ENCODE data around the gene PCDHGB4. TPM values are rescaled to one million over a fixed set of nuclear protein-coding genes. Genes with fewer than 3 reads are reported as not detected.
"Not testable (repeated sequence)": the region's sequence is repeated elsewhere in the genome, so short reads cannot be mapped to it uniquely, and the experiment has no call there.

PCDHGB4 gene
- polyA plus RNA-seq, 1 donor: 1.7 TPM

- DNase-seq (ENCODE audit: low read depth): no peak
Measured at GRCh38 chr5:141427783-141428426, 40.4 kb downstream of the PCDHGB4 start.

GRCh38 chr5:141430332-141431113, 43.0 kb downstream of the PCDHGB4 start, which contains the start of gene PCDHGA12:
TSS of gene PCDHGA12 (plus strand) at chr5:141430507. CDS start at chr5:141430760, 253 bp downstream.
- DNase-seq (ENCODE audit: low read depth): no peak

DNA sequence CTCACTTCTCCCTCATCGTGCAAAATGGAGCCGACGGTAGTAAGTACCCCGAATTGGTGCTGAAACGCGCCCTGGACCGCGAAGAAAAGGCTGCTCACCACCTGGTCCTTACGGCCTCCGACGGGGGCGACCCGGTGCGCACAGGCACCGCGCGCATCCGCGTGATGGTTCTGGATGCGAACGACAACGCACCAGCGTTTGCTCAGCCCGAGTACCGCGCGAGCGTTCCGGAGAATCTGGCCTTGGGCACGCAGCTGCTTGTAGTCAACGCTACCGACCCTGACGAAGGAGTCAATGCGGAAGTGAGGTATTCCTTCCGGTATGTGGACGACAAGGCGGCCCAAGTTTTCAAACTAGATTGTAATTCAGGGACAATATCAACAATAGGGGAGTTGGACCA, 43.8 kb downstream of the PCDHGB4 start:
- no peak for DNase-seq (ENCODE audit: low read depth)

DNA sequence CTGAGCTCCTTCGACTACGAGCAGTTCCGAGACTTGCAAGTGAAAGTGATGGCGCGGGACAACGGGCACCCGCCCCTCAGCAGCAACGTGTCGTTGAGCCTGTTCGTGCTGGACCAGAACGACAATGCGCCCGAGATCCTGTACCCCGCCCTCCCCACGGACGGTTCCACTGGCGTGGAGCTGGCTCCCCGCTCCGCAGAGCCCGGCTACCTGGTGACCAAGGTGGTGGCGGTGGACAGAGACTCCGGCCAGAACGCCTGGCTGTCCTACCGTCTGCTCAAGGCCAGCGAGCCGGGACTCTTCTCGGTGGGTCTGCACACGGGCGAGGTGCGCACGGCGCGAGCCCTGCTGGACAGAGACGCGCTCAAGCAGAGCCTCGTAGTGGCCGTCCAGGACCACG, 44.8 kb downstream of the PCDHGB4 start:
- not testable (repeated sequence) for DNase-seq (ENCODE audit: low read depth)

- not testable (repeated sequence) for DNase-seq (ENCODE audit: low read depth)
Measured at GRCh38 chr5:141432726-141433125, 45.2 kb downstream of the PCDHGB4 start.

GRCh38 chr5:141434006-141434405, 46.5 kb downstream of the PCDHGB4 start:
- no peak for DNase-seq (ENCODE audit: low read depth)

DNA sequence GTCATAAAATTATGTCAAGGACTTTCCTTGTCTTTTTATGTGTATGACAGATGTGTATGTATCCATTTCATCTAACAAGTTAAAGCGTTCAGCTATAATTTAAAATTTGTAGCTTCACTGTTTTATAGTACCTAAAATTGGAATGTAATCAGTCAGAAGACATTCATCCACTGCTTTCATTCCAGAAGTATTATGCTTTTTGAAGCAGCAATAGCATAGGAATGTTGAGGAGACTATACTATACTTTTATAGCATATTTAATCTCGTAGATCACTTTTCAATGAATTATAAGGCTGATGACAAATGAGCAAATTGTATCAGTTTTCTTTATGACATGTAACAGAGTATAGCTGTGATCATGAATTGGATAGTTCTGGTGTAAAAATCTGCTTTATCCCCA, 49.7 kb downstream of the PCDHGB4 start:
- DNase-seq (ENCODE audit: low read depth): no peak

GRCh38 chr5:141439411-141440141, 52.1 kb downstream of the PCDHGB4 start:
- DNase-seq (ENCODE audit: low read depth): no peak

Other genes starting within 250 kb of the PCDHGB4 start
- 1.4 TPM for gene PCDHB6, start 237.6 kb upstream of the PCDHGB4 start, polyA plus RNA-seq (ENCODE audit: insufficient read length)
- gene PCDHB7, start 215.1 kb upstream of the PCDHGB4 start, polyA plus RNA-seq (ENCODE audit: insufficient read length): 1.9 TPM
- 1.8 TPM for gene PCDHB8, start 209.9 kb upstream of the PCDHGB4 start, polyA plus RNA-seq (ENCODE audit: insufficient read length)
- gene PCDHB16, start 205.3 kb upstream of the PCDHGB4 start, polyA plus RNA-seq (ENCODE audit: insufficient read length): 2.5 TPM
- gene PCDHB9, start 200.5 kb upstream of the PCDHGB4 start, polyA plus RNA-seq (ENCODE audit: insufficient read length): 2.9 TPM
- 3.6 TPM for gene PCDHB10, start 195.3 kb upstream of the PCDHGB4 start, polyA plus RNA-seq (ENCODE audit: insufficient read length)
- 2.2 TPM for gene PCDHB11, start 188.1 kb upstream of the PCDHGB4 start, polyA plus RNA-seq (ENCODE audit: insufficient read length)
- 2.5 TPM for gene PCDHB12, start 179.0 kb upstream of the PCDHGB4 start, polyA plus RNA-seq (ENCODE audit: insufficient read length)
- 2.4 TPM for gene PCDHB13, start 173.8 kb upstream of the PCDHGB4 start, polyA plus RNA-seq (ENCODE audit: insufficient read length)
- gene PCDHB14, start 164.4 kb upstream of the PCDHGB4 start, polyA plus RNA-seq (ENCODE audit: insufficient read length): 6.3 TPM
- gene PCDHB15, start 142.3 kb upstream of the PCDHGB4 start, polyA plus RNA-seq (ENCODE audit: insufficient read length): 7.0 TPM
- 0.10 TPM for gene SLC25A2, start 83.6 kb upstream of the PCDHGB4 start, polyA plus RNA-seq (ENCODE audit: insufficient read length)
- gene TAF7, start 66.9 kb upstream of the PCDHGB4 start, polyA plus RNA-seq (ENCODE audit: insufficient read length): 76.1 TPM
- 0.58 TPM for gene PCDHGA1, start 57.2 kb upstream of the PCDHGB4 start, polyA plus RNA-seq (ENCODE audit: insufficient read length)
- 2.1 TPM for gene PCDHGA2, start 48.9 kb upstream of the PCDHGB4 start, polyA plus RNA-seq (ENCODE audit: insufficient read length)
- 1.1 TPM for gene PCDHGA3, start 43.9 kb upstream of the PCDHGB4 start, polyA plus RNA-seq (ENCODE audit: insufficient read length)
- gene PCDHGB1, start 37.6 kb upstream of the PCDHGB4 start, polyA plus RNA-seq (ENCODE audit: insufficient read length): 0.49 TPM
- gene PCDHGA4, start 32.7 kb upstream of the PCDHGB4 start, polyA plus RNA-seq (ENCODE audit: insufficient read length): 1.0 TPM
- 1.7 TPM for gene PCDHGB2, start 27.7 kb upstream of the PCDHGB4 start, polyA plus RNA-seq (ENCODE audit: insufficient read length)
- gene PCDHGA5, start 23.5 kb upstream of the PCDHGB4 start, polyA plus RNA-seq (ENCODE audit: insufficient read length): 2.6 TPM
- gene PCDHGB3, start 17.5 kb upstream of the PCDHGB4 start, polyA plus RNA-seq (ENCODE audit: insufficient read length): 1.6 TPM
- gene PCDHGA6, start 13.8 kb upstream of the PCDHGB4 start, polyA plus RNA-seq (ENCODE audit: insufficient read length): 2.6 TPM
- gene PCDHGA7, start 5.0 kb upstream of the PCDHGB4 start, polyA plus RNA-seq (ENCODE audit: insufficient read length): 1.4 TPM
- gene PCDHGA8, start 4.9 kb downstream of the PCDHGB4 start, polyA plus RNA-seq (ENCODE audit: insufficient read length): 0.73 TPM
- gene PCDHGB5, start 10.2 kb downstream of the PCDHGB4 start, polyA plus RNA-seq (ENCODE audit: insufficient read length): 3.1 TPM
- gene PCDHGA9, start 15.1 kb downstream of the PCDHGB4 start, polyA plus RNA-seq (ENCODE audit: insufficient read length): 3.3 TPM
- gene PCDHGB6, start 20.3 kb downstream of the PCDHGB4 start, polyA plus RNA-seq (ENCODE audit: insufficient read length): 3.5 TPM
- 1.4 TPM for gene PCDHGA10, start 25.3 kb downstream of the PCDHGB4 start, polyA plus RNA-seq (ENCODE audit: insufficient read length)
- gene PCDHGB7, start 30.0 kb downstream of the PCDHGB4 start, polyA plus RNA-seq (ENCODE audit: insufficient read length): 7.0 TPM
- 2.7 TPM for gene PCDHGA11, start 33.4 kb downstream of the PCDHGB4 start, polyA plus RNA-seq (ENCODE audit: insufficient read length)
- gene PCDHGA12, start 42.8 kb downstream of the PCDHGB4 start, polyA plus RNA-seq (ENCODE audit: insufficient read length): 1.7 TPM
- 83.8 TPM for gene PCDHGC3, start 88.3 kb downstream of the PCDHGB4 start, polyA plus RNA-seq (ENCODE audit: insufficient read length)
- gene PCDHGC4, start 97.3 kb downstream of the PCDHGB4 start, polyA plus RNA-seq (ENCODE audit: insufficient read length): 1.8 TPM
- gene PCDHGC5, start 101.4 kb downstream of the PCDHGB4 start, polyA plus RNA-seq (ENCODE audit: insufficient read length): 0.78 TPM
- 20.1 TPM for gene DIAPH1, start 231.3 kb downstream of the PCDHGB4 start, polyA plus RNA-seq (ENCODE audit: insufficient read length)
- gene HDAC3, start 249.2 kb downstream of the PCDHGB4 start, polyA plus RNA-seq (ENCODE audit: insufficient read length): 47.7 TPM
- 0.15 TPM for gene RELL2, start 249.3 kb downstream of the PCDHGB4 start, polyA plus RNA-seq (ENCODE audit: insufficient read length)

Measured in forelimb muscle (tissue), 1 donor.